GM21576 (cell line): ENCODE results near the gene SPINK5.
"Not testable (repeated sequence)": the region's sequence is repeated elsewhere in the genome, so short reads cannot be mapped to it uniquely, and the experiment has no call there.

Experiments used
- ATAC-seq: cut with Tn5 transposase; IDR thresholded peaks from one replicate; pipeline ENCODE4 v1.9.1; 2021; ENCODE audit warnings: mild to moderate bottlenecking, moderate library complexity; ENCODE audit not compliant: unreplicated experiment

Gene SPINK5

DNA sequence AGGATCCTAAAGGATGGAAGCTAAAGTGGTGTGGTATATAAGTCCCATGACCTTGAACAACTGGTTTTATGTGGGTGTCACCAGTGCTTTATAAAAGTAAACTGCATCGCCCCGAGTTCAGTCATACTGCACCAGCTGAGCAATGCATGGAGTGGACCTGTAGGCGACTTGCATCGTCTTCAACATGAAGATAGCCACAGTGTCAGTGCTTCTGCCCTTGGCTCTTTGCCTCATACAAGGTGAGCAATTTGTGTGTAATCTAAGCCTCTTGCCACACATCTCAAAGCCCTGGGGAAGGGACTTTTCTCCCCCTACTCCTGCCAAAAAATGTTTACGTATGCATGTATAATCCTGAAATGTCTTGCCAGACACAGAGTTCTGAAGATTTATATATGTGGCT lies at the start of gene SPINK5:
TSS of gene SPINK5 (plus strand) at position 120 of the 400 bp plus-strand sequence. CDS start at position 185, 65 bp downstream.
- no peak for ATAC-seq

GRCh38 chr5:148014276-148014675 lies 49.5 kb upstream of the SPINK5 start:
- ATAC-seq = no peak

GRCh38 chr5:148020257-148020988 lies 43.4 kb upstream of the SPINK5 start:
- ATAC-seq = no peak

- no peak for ATAC-seq
Observed at GRCh38 chr5:148027505-148027904, 36.3 kb upstream of the SPINK5 start.

DNA sequence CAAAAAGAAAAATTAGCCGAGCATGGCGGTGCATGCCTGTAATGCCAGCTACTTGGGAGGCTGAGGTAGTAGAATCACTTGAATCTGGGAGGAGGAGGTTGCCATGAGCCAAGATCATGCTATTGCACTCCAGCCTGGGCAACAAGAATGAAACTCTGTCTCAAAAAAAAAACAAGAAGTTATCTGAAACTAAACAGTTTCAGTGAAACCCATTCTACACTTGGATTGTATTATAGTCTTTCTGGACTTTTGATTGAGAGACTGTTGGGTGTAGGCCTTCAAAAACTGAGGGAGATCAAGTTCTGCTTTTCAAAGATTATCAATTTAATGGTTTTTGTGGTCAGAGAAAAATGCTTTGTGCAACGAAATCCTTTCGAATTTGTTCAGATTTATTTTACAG lies 34.6 kb upstream of the SPINK5 start:
- ATAC-seq = no peak

DNA sequence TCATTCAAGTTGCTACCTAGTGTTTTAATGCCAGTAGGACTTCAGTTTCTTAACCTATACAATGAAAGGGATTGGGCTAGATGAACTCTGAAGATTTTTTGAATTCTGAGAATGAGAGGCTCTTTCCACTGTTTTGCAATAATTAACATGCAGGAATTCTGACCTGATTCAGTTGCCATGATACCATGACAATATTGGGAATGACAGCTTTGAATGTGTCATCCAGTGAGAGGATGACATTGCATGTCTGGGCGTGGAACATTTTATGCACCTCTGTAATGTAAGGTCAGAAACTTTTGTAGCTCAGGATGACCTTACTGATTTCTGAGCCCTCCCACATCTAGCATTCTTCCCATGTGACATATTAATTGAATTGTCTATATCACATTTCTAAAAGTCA lies 30.6 kb upstream of the SPINK5 start:
- no peak for ATAC-seq

- no peak for ATAC-seq
Observed at GRCh38 chr5:148035676-148036075, 28.1 kb upstream of the SPINK5 start.

- ATAC-seq = no peak
Observed at GRCh38 chr5:148042881-148043280, 20.9 kb upstream of the SPINK5 start.

- no peak for ATAC-seq
Observed at GRCh38 chr5:148043705-148044104, 20.1 kb upstream of the SPINK5 start.

GRCh38 chr5:148055160-148055559 lies 8.6 kb upstream of the SPINK5 start:
- ATAC-seq = not testable (repeated sequence)

DNA sequence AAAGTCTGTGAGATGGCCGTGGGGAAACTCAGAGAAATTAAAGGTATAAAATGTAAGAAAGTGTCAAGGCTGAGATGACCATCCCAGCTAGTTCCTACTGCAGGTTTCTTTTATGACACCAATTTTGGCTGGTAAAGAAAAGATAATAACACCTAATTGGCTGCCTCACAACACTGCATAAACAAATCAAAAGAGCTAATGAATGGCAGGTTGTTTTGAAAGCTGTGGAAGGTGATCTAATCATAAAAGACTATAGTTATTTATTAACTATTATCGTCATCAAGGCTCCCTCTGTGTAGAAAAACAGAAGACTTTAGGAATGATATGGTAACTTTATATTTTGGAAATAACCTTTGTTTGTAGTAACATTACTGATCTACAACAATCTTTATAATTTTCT lies 3.5 kb upstream of the SPINK5 start:
- no peak for ATAC-seq

- no peak for ATAC-seq
Observed at GRCh38 chr5:148060881-148061280, 2.9 kb upstream of the SPINK5 start.

- no peak for ATAC-seq
Observed at GRCh38 chr5:148070621-148071020, 6.8 kb downstream of the SPINK5 start.

- no peak for ATAC-seq
Observed at GRCh38 chr5:148072207-148072606, 8.4 kb downstream of the SPINK5 start.

DNA sequence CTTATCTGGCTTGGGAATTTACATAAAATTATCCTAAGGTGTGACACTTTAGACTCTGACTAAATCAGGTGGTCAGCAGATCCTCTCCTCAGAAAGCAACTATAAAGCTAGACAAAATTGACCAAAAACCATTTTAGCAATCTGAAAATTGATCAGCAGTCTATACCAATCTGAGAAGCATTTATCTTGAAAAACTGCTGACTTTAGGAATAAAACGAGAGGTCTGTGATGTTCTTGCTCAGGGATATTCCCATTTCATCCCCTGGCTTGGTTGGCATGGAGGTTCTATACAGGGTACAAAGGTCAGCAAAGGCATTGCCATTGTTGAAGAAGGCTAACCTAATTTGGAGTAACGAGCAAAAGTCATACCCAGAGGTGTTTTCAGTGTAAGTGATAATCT lies 11.7 kb downstream of the SPINK5 start:
- ATAC-seq = no peak

DNA sequence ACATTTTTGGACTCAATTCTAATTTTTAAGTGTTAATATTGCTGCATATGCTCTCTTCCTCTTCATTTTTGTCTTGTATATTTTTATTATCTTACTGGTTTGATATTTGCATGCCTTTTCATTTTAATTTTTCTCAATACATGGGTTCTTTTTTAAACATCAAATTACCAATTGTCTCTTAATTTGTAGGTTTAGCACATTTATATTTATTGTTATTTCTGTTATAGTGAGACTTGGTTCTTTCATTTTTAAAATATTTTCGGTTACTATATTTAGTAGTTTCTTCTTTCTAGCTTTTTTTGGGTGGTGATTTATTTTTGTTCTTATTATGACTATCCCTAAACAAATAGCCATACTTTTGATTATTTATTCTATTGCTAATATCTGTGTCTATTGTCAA lies 19.4 kb downstream of the SPINK5 start:
- ATAC-seq = no peak

DNA sequence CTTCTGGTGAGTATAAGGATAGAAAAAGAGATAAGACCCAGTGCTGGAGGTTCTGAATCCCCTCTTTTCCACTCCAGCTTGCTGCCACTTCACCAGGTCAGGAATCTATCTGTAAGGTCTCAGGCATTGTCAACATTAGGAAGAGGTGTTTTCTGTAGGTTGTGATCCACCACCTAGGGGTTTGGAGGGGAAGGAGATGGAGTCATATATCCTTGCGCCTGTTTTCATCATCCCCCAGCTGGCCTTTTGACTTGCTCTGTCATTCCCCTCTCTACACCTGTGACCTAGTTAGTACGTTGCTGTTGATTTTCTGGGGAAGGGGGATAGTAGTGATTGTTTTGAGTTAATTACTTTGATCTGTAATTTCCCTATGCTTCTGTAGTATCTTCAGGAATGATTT lies 20.5 kb downstream of the SPINK5 start:
- no peak for ATAC-seq

DNA sequence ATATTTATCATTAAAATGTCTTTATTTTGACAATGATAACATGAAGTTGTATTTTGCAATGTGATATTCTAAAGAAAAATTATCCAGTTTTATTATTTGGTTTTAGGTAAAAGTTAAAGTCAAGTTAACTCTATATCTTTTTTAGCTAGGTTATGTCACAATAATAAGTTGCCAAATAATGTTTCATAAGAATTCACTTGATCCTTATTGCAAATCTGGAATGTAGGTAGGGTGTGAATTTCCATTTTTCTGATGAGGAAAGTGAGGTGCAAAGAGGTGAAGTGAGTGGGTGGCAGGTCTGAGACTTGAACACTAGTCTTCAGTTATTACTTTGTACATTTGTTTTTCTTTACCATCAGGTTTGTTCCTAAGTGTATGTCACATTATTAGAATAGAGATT lies 21.5 kb downstream of the SPINK5 start:
- ATAC-seq = no peak

- ATAC-seq = no peak
Observed at GRCh38 chr5:148085977-148086705, 22.4 kb downstream of the SPINK5 start.

- no peak for ATAC-seq
Observed at GRCh38 chr5:148090146-148090772, 26.5 kb downstream of the SPINK5 start.

DNA sequence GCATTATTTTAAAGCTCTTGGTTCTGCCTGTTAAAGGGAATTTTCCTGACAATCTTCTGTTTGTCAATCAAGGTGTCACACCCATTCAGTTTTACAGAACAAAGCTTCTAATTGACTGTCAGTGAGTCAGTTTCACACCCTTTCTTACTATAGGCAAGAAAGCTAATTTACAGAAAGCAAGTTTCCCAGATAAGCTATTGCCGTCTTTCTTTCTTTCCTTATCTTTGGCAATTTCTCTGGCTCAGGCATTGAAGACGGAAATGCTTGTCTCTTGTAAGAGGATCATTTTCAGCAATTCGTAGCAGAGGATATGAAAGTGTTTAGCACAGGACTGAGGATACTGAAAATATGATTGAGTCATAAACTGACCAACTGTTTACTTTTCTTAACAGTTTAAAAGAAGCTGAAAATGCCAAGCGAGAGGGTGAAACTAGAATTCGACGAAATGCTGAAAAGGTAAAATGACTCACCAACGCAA lies 27.0 kb downstream of the SPINK5 start:
- no peak for ATAC-seq
